ENCODE data around the gene VCAM1. TPM values are rescaled to one million over a fixed set of nuclear protein-coding genes. Genes with fewer than 3 reads are reported as not detected.

VCAM1 gene
- total RNA-seq, 2 experiments from 2014 or later: 0.83 to 1.1 TPM

DNA sequence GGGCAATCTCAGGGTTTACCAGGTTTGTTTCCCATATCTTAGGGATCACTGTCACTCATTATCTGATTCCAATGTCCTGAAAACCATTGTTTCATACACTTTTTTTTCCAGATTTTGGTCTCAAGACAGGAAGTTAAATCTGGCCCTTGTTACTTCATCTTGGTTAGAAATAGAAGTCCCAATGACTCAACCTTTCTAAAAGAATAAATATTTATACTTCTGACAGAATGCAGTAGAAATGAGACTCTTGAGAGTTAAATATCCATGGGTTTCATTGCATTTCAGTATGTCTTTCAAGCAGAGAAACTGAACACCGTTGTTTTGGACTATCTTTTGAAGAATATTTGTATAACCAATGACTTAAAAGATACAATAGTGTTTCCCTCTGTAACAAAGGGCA lies 19.8 kb upstream of the VCAM1 start:
- no peak for ATAC-seq
- TF ChIP-seq, protein P1, sequence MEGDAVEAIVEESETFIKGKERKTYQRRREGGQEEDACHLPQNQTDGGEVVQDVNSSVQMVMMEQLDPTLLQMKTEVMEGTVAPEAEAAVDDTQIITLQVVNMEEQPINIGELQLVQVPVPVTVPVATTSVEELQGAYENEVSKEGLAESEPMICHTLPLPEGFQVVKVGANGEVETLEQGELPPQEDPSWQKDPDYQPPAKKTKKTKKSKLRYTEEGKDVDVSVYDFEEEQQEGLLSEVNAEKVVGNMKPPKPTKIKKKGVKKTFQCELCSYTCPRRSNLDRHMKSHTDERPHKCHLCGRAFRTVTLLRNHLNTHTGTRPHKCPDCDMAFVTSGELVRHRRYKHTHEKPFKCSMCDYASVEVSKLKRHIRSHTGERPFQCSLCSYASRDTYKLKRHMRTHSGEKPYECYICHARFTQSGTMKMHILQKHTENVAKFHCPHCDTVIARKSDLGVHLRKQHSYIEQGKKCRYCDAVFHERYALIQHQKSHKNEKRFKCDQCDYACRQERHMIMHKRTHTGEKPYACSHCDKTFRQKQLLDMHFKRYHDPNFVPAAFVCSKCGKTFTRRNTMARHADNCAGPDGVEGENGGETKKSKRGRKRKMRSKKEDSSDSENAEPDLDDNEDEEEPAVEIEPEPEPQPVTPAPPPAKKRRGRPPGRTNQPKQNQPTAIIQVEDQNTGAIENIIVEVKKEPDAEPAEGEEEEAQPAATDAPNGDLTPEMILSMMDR (IDR thresholded peaks at IDR 0.05): no peak
- Mint-ChIP-seq H3K36me3 (ENCODE audit: low read depth) (no peaks in the 10 kb centered on the region), H3K27ac (no peak overlapping the region), H3K9me3 (peaks cover 12% of the 10 kb centered on the region), H3K4me1 (ENCODE audit: low read depth) (no peaks in the 10 kb centered on the region), H3K27me3 (peaks cover 14% of the 10 kb centered on the region), H3K4me3 (no peak overlapping the region)
- ChIA-PET CTCF (no interaction called here), POLR2A (no interaction called here)
- intact Hi-C loops (cut with micrococcal nuclease): no loop called here
- DNase-seq: no peak

DNA sequence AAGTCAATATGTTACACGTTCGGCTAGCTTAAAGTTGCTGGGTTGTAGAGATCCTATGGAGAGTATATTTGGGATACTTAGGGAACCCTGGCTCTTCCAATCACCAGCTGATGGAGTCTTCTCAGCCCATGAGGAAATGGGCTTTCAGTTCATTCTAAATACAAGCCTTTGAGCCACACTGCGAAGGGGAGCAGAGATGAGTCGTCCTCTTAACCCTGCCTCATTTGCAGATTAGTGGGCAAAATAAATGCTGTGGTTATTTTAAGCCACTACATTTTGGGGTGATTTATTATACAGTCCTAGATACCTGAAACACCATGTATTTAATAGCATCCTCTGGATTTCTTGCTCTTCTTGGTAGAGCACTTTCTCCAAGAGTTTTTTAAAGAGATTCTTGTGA lies 19.0 kb upstream of the VCAM1 start:
- Mint-ChIP-seq H3K36me3 (ENCODE audit: low read depth) (no peaks in the 10 kb centered on the region), H3K9me3 (peaks cover 4% of the 10 kb centered on the region), H3K4me1 (ENCODE audit: low read depth) (no peaks in the 10 kb centered on the region), H3K27ac (no peak overlapping the region), H3K27me3 (peaks cover 14% of the 10 kb centered on the region), H3K4me3 (no peak overlapping the region)
- POLR2A ChIA-PET: no interaction called here
- CTCF ChIA-PET: no interaction called here
- ATAC-seq (no peak), DNase-seq (no peak)
- intact Hi-C loops (cut with micrococcal nuclease): no loop called here
- TF ChIP-seq, protein P1 (IDR thresholded peaks at IDR 0.05): no peak

DNA sequence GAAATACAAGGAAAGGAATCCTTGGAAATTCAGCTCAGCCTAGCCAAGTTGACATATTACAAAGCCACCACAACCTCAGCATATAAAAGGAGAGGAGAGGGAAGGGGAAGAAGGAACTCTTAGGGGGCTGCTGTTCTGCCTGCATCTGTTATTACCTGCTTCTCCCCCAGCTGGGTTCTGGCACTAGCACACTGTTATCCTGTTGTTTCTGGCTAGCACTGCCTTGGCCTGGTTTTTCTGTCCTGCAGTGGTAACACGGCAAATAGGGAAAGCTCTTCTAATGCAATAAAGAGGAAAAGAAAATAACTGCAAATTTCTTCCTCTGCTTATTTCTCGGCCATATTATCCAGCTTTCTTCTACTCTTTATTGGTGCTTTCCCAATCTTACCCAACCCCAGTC lies 16.5 kb upstream of the VCAM1 start:
- TF ChIP-seq, protein P1 (IDR thresholded peaks at IDR 0.05): no peak
- no peaks in the 10 kb centered on the region for H3K4me1 Mint-ChIP-seq (ENCODE audit: low read depth)

DNA sequence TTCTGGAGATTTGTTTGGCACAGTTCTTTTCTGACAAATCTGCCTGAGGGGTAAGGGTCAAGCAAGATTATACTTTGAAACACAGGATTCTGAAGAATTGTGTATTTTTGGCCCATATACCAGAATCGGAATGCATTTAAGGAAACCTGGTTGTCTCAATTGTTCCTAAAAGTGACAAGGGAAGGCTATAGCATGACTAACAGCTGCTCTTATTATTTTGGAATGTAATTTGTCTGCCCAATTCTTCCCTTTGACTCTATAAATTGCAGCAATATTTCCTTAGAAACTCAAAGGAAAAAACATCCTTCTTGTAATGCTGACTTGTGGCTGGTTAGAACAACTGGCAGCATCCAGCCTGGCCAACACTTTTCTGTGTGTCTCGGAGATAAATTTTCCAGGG lies 15.8 kb upstream of the VCAM1 start:
- Mint-ChIP-seq H3K9me3 (no peaks in the 10 kb centered on the region), H3K4me3 (no peak overlapping the region), H3K4me1 (ENCODE audit: low read depth) (peaks cover 4% of the 10 kb centered on the region), H3K27ac (no peak overlapping the region), H3K36me3 (ENCODE audit: low read depth) (no peaks in the 10 kb centered on the region), H3K27me3 (peaks cover 10% of the 10 kb centered on the region)
- DNase-seq (no peak), ATAC-seq (no peak)
- POLR2A ChIA-PET: no interaction called here
- intact Hi-C loops (cut with micrococcal nuclease): no loop called here
- TF ChIP-seq, protein P1 (IDR thresholded peaks at IDR 0.05): no peak
- CTCF ChIA-PET: no interaction called here

More for the DNA sequence above, 16.5 kb upstream of the VCAM1 start:
- CTCF ChIA-PET: interaction anchor here (1.8 kb wide), 1 partner anchor 9 kb away, joined by 5 read pairs; no protein-coding TSS in a partner anchor
- Mint-ChIP-seq H3K36me3 (ENCODE audit: low read depth) (no peaks in the 10 kb centered on the region), H3K4me3 (no peak overlapping the region), H3K27me3 (peaks cover 10% of the 10 kb centered on the region), H3K27ac (no peak overlapping the region), H3K9me3 (no peaks in the 10 kb centered on the region)
- no peak for ATAC-seq
- POLR2A ChIA-PET: no interaction called here
- intact Hi-C loops (cut with micrococcal nuclease): no loop called here
- no peak for DNase-seq

DNA sequence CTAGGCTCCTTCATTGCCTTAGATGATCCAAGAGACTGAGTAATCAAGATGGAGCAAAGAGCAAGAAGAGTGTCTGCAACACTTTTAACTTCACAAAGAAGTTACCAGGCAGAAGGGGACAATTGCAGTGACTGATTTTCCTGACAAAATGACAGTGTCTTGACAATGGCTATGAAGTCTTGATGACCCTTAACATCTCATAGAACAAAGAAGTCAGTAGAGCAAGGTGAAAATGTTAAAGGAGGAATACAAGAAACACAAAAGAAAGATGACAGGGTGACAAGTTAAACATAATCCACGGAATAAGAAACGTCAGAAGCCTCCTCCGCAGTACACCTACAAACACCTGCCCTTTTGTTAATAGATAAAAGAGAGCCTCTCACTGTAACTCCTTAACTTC lies 15.1 kb upstream of the VCAM1 start:
- ATAC-seq (no peak), DNase-seq (no peak)
- TF ChIP-seq, protein P1 (IDR thresholded peaks at IDR 0.05): no peak
- Mint-ChIP-seq H3K27ac (no peak overlapping the region), H3K27me3 (peaks cover 8% of the 10 kb centered on the region), H3K9me3 (no peaks in the 10 kb centered on the region), H3K4me3 (no peak overlapping the region), H3K36me3 (ENCODE audit: low read depth) (no peaks in the 10 kb centered on the region), H3K4me1 (ENCODE audit: low read depth) (peaks cover 8% of the 10 kb centered on the region)
- CTCF ChIA-PET: no interaction called here
- intact Hi-C loops (cut with micrococcal nuclease): no loop called here
- POLR2A ChIA-PET: interaction anchor here (1.2 kb wide), 1 partner anchor 23 kb away, joined by 3 read pairs; no protein-coding TSS in a partner anchor

Data from activated CD8-positive, alpha-beta T cell treated with anti-CD3 and anti-CD28 coated beads for 36 hours (primary cell).